Prostate gland (tissue), 2 donors: ENCODE data around the gene DMBX1.

Experiments
- CTCF ChIP-seq, 4 experiments: fragments of 200-600 bp in 2 of 4; fragments of 450-650 bp in 2 of 4; sonication (generic) in 2 of 4; IDR thresholded peaks; 1 replicate in 3 of 4; 2 replicates in 1 of 4; pipeline ENCODE4 v1.5.1; 2016 to 2019; ENCODE audit warnings: antibody characterized with exemption in 4 of 4, mild to moderate bottlenecking in 2 of 4, moderate library complexity in 2 of 4
- POLR2A ChIP-seq: fragments of 450-650 bp; IDR thresholded peaks from one replicate; pipeline ENCODE4 v1.6.1; 2016; ENCODE audit warnings: antibody characterized with exemption, mild to moderate bottlenecking
- POLR2AphosphoS5 ChIP-seq: sonication (generic); formaldehyde crosslinking; IDR thresholded peaks from one replicate; pipeline ENCODE4 v1.6.1; 2017; ENCODE audit warnings: antibody characterized with exemption

GRCh38 chr1:46517932-46518498 lies 28.4 kb downstream of the DMBX1 start:
- no peak for TF ChIP-seq POLR2A
- no peak for TF ChIP-seq CTCF (IDR thresholded peaks at IDR 0.05)
- no peak for TF ChIP-seq POLR2AphosphoS5
